GM12892 (cell line): Measurements from ENCODE around the gene MTHFD1L.

ENCODE experiments used
- POLR2A ChIP-seq: IDR thresholded peaks from 2 replicates; pipeline ENCODE4 v1.6.1; 2011; ENCODE audit warnings: low read depth, low read length, control low read depth
- POLR2AphosphoS5 ChIP-seq: IDR thresholded peaks from 2 replicates; pipeline ENCODE4 v1.6.1; 2011; ENCODE audit warnings: low read depth, low read length, control low read depth
- TAF1 ChIP-seq: IDR thresholded peaks from 2 replicates; pipeline ENCODE4 v1.6.1; 2011; ENCODE audit warnings: low read depth, mild to moderate bottlenecking, control low read depth, low read length, borderline replicate concordance

GRCh38 chr6:150967381-150967780 is 101.9 kb downstream of the MTHFD1L start:
- TF ChIP-seq POLR2AphosphoS5 (no peak), POLR2A (no peak), TAF1 (no peak)
